CD4-positive, alpha-beta memory T cell (primary cell): Measurements from ENCODE around the gene TREH. TPM values are rescaled to one million over a fixed set of nuclear protein-coding genes. Genes with fewer than 3 reads are reported as not detected.

Experiments
- CTCF ChIA-PET: fragments of 350-600 bp; sonication (Branson Sonifier 250); formaldehyde crosslinking; loops from one replicate; lab custom pipeline; 2021; ENCODE audit warnings: inconsistent platforms; ENCODE audit not compliant: partially characterized antibody; lab: Charles Lee
- POLR2A ChIA-PET: fragments of 350-600 bp; sonication (Branson Sonifier 250); formaldehyde crosslinking; loops from one replicate; lab custom pipeline; 2021; ENCODE audit not compliant: partially characterized antibody; lab: Charles Lee
- DNase-seq, 5 donors: peaks; one replicate each; pipeline versions ENCODE4 v3.0.0 to v3.0.0-alpha.2; 2020 to 2022; ENCODE audit warnings: mixed read lengths in 1 of 5
- H3K27ac ChIP-seq: one replicate; pipeline ENCODE4 v1.7.0; 2013; ENCODE audit warnings: low read depth, low read length
- H3K27me3 ChIP-seq: 2 replicates; pipeline ENCODE4 v1.7.0; 2013; ENCODE audit warnings: mild to moderate bottlenecking, low read length, moderate library complexity; ENCODE audit not compliant: insufficient read depth
- H3K36me3 ChIP-seq: 2 replicates; pipeline ENCODE4 v1.7.0; 2013; ENCODE audit warnings: mild to moderate bottlenecking, low read length, moderate library complexity; ENCODE audit not compliant: insufficient read depth
- H3K4me1 ChIP-seq: 2 replicates; pipeline ENCODE4 v1.7.0; 2013; ENCODE audit warnings: mild to moderate bottlenecking, low read length, moderate library complexity; ENCODE audit not compliant: insufficient read depth
- H3K4me3 ChIP-seq, 2 donors: one replicate each; pipeline ENCODE4 v1.7.0; 2013; ENCODE audit warnings: low read length in 2 of 2, mild to moderate bottlenecking in 1 of 2
- H3K9me3 ChIP-seq, 2 donors: one replicate each; pipeline ENCODE4 v1.7.0; 2013; ENCODE audit warnings: low read length in 2 of 2, control low read depth in 1 of 2; ENCODE audit not compliant: control insufficient read depth in 1 of 2
- H3K27ac Mint-ChIP-seq, 7 donors: one replicate each; pipeline ENCODE4 v1.8.0; 2020 to 2021; ENCODE audit warnings: mixed read lengths in 7 of 7, mild to moderate bottlenecking in 6 of 7, inconsistent platforms in 3 of 7, moderate library complexity in 3 of 7
- H3K27me3 Mint-ChIP-seq, 2 donors: one replicate each; pipeline ENCODE4 v1.8.0; 2020 to 2021; ENCODE audit warnings: mixed read lengths in 2 of 2
- H3K36me3 Mint-ChIP-seq, 2 donors: one replicate each; pipeline ENCODE4 v1.8.0; 2020 to 2021; ENCODE audit warnings: mixed read lengths in 2 of 2, inconsistent platforms in 1 of 2, mild to moderate bottlenecking in 1 of 2
- H3K4me1 Mint-ChIP-seq, 4 donors: one replicate each; pipeline ENCODE4 v1.8.0; 2020 to 2021; ENCODE audit warnings: mixed read lengths in 4 of 4, mild to moderate bottlenecking in 1 of 4
- H3K4me3 Mint-ChIP-seq, 8 donors: one replicate each; pipeline ENCODE4 v1.8.0; 2020 to 2021; ENCODE audit warnings: mixed read lengths in 8 of 8, mild to moderate bottlenecking in 7 of 8, moderate library complexity in 6 of 8, inconsistent platforms in 3 of 8
- H3K9me3 Mint-ChIP-seq, 8 donors: one replicate each; pipeline ENCODE4 v1.8.0; 2020 to 2021; ENCODE audit warnings: mixed read lengths in 8 of 8, mild to moderate bottlenecking in 5 of 8, inconsistent platforms in 3 of 8, moderate library complexity in 1 of 8
- intact Hi-C: fragments of 100-400 bp; cut with micrococcal nuclease; formaldehyde crosslinking; loops from one replicate; pipeline ENCODE4 v1.15.1; 2023
- polyA plus RNA-seq, 2 donors: library from polyadenylated mRNA; unstranded; fragments of 300-500 nt; fragmentation: Illumina TruSeq; gene quantifications; one replicate each; pipeline ENCODE4 v1.2.3, GENCODE V29; 2021
- total RNA-seq, 2 experiments: library from RNA; stranded (reverse); gene quantifications; one replicate each; pipeline ENCODE4 v1.2.3, GENCODE V29; 2021

TREH gene
- total and polyA plus RNA-seq, 4 experiments from 2014 or later, result not detected

GRCh38 chr11:118697346-118697745 lies 17.9 kb upstream of the TREH start:
- intact Hi-C loops, result no loop called here
- H3K9me3 ChIP-seq, result no peaks in the 10 kb centered on the region
- peaks cover 0 to 9% (median 4%) of the 10 kb centered on the region in 8 donors for H3K9me3 Mint-ChIP-seq
- ChIA-PET CTCF (interaction anchor here (0.7 kb wide), 1 partner anchor 95 kb away, joined by 3 read pairs; no protein-coding TSS in a partner anchor), POLR2A (interaction anchor here (0.6 to 8.7 kb wide), 5 partner anchors 8 to 217 kb away, joined by 3 to 98 read pairs (median 3); partner anchors contain the start of gene DDX6)
- DNase-seq, result no peak
- H3K36me3 Mint-ChIP-seq, result peaks cover 0 to 3% of the 10 kb centered on the region in 2 donors
- no peaks in the 10 kb centered on the region for H3K36me3 ChIP-seq
- H3K27ac ChIP-seq, result no peak overlapping the region
- peaks cover 85% of the 10 kb centered on the region for H3K4me1 ChIP-seq
- peak overlapping the region in 1 of 8 donors; percentile 20 for H3K4me3 Mint-ChIP-seq
- H3K27ac Mint-ChIP-seq, result peak overlapping the region in 6 of 7 donors; percentile 29 to 91 (median 76)
- H3K27me3 ChIP-seq, result no peaks in the 10 kb centered on the region
- H3K27me3 Mint-ChIP-seq, result no peaks in the 10 kb centered on the region
- H3K4me1 Mint-ChIP-seq, result peaks cover 38 to 80% (median 54%) of the 10 kb centered on the region in 4 donors
- H3K4me3 ChIP-seq, result no peak overlapping the region

GRCh38 chr11:118696673-118697226 lies 17.3 kb upstream of the TREH start:
- peak overlapping the region in 6 of 7 donors; percentile 30 to 91 (median 76) for H3K27ac Mint-ChIP-seq
- POLR2A ChIA-PET, result interaction anchor here (0.6 to 8.7 kb wide), 8 partner anchors 9 to 226 kb away, joined by 3 to 98 read pairs (median 4); partner anchors contain the start of gene DDX6
- H3K4me1 ChIP-seq, result peaks cover 91% of the 10 kb centered on the region
- H3K9me3 Mint-ChIP-seq, result peaks cover 0 to 9% (median 4%) of the 10 kb centered on the region in 8 donors
- H3K4me3 Mint-ChIP-seq, result peak overlapping the region in 1 of 8 donors; percentile 20
- no peaks in the 10 kb centered on the region for H3K9me3 ChIP-seq
- H3K27ac ChIP-seq, result no peak overlapping the region
- intact Hi-C loops, result no loop called here
- H3K36me3 ChIP-seq, result no peaks in the 10 kb centered on the region
- peaks cover 44 to 86% (median 60%) of the 10 kb centered on the region in 4 donors for H3K4me1 Mint-ChIP-seq
- H3K4me3 ChIP-seq, result no peak overlapping the region
- H3K36me3 Mint-ChIP-seq, result peaks cover 0 to 3% of the 10 kb centered on the region in 2 donors
- CTCF ChIA-PET, result interaction anchor here (0.7 kb wide), 1 partner anchor 96 kb away, joined by 3 read pairs; no protein-coding TSS in a partner anchor
- H3K27me3 ChIP-seq, result no peaks in the 10 kb centered on the region
- no peaks in the 10 kb centered on the region for H3K27me3 Mint-ChIP-seq
- DNase-seq, result no peak

GRCh38 chr11:118694771-118695170 lies 15.3 kb upstream of the TREH start:
- ChIA-PET POLR2A (interaction anchor here (1.1 to 8.7 kb wide), 5 partner anchors 11 to 199 kb away, joined by 3 to 98 read pairs (median 7); partner anchors contain the start of gene DDX6), CTCF (interaction anchor here (0.8 to 12.6 kb wide), 3 partner anchors 11 to 236 kb away, joined by 3 to 149 read pairs (median 4); partner anchors contain the start of gene DDX6)
- H3K9me3 Mint-ChIP-seq, result peaks cover 0 to 4% (median 0%) of the 10 kb centered on the region in 8 donors

GRCh38 chr11:118694185-118694584 lies 14.7 kb upstream of the TREH start:
- H3K27ac ChIP-seq, result peak overlapping the region; percentile 4
- ChIA-PET CTCF (interaction anchor here (0.7 to 12.6 kb wide), 7 partner anchors 9 to 201 kb away, joined by 3 to 149 read pairs (median 3); partner anchors contain the start of gene DDX6), POLR2A (interaction anchor here (0.9 to 8.7 kb wide), 8 partner anchors 11 to 236 kb away, joined by 3 to 98 read pairs (median 8); partner anchors contain the start of gene DDX6)
- no peaks in the 10 kb centered on the region for H3K27me3 ChIP-seq
- Mint-ChIP-seq H3K27ac (peak overlapping the region in 5 of 7 donors; percentile 37 to 90 (median 72)), H3K4me3 (peak overlapping the region in 2 of 8 donors; percentile 22 to 59), H3K4me1 (peaks cover 40 to 89% (median 59%) of the 10 kb centered on the region in 4 donors), H3K27me3 (no peaks in the 10 kb centered on the region), H3K36me3 (no peaks in the 10 kb centered on the region), H3K9me3 (peaks cover 0 to 2% (median 0%) of the 10 kb centered on the region in 8 donors)
- H3K4me1 ChIP-seq, result peaks cover 90% of the 10 kb centered on the region
- H3K9me3 ChIP-seq, result no peaks in the 10 kb centered on the region
- no peak for DNase-seq
- no peaks in the 10 kb centered on the region for H3K36me3 ChIP-seq
- intact Hi-C loops, result loop anchor here (5.0 kb wide), 1 partner anchor 78 kb away; no protein-coding TSS in a partner anchor
- no peak overlapping the region for H3K4me3 ChIP-seq

More at GRCh38 chr11:118694771-118695170, 15.3 kb upstream of the TREH start:
- Histone ChIP-seq H3K27ac (no peak overlapping the region), H3K36me3 (no peaks in the 10 kb centered on the region), H3K9me3 (no peaks in the 10 kb centered on the region), H3K27me3 (no peaks in the 10 kb centered on the region), H3K4me3 (no peak overlapping the region), H3K4me1 (peaks cover 95% of the 10 kb centered on the region)
- H3K36me3 Mint-ChIP-seq, result no peaks in the 10 kb centered on the region
- peaks cover 45 to 95% (median 63%) of the 10 kb centered on the region in 4 donors for H3K4me1 Mint-ChIP-seq
- no peak for DNase-seq
- H3K27ac Mint-ChIP-seq, result peak overlapping the region in 6 of 7 donors; percentile 36 to 91 (median 71)
- no peak overlapping the region for H3K4me3 Mint-ChIP-seq
- no peaks in the 10 kb centered on the region for H3K27me3 Mint-ChIP-seq
- intact Hi-C loops, result loop anchor here (5.0 kb wide), 1 partner anchor 78 kb away; no protein-coding TSS in a partner anchor

- Histone ChIP-seq H3K4me3 (peak overlapping the region in 1 of 2 donors; percentile 5), H3K4me1 (peaks cover 72% of the 10 kb centered on the region), H3K27ac (peak overlapping the region; percentile 13), H3K27me3 (no peaks in the 10 kb centered on the region), H3K9me3 (no peaks in the 10 kb centered on the region), H3K36me3 (no peaks in the 10 kb centered on the region)
- Mint-ChIP-seq H3K4me1 (peaks cover 41 to 84% (median 63%) of the 10 kb centered on the region in 4 donors), H3K4me3 (peak overlapping the region; percentile 46 to 83 (median 71)), H3K27ac (peak overlapping the region; percentile 72 to 92 (median 89)), H3K36me3 (no peaks in the 10 kb centered on the region), H3K27me3 (no peaks in the 10 kb centered on the region), H3K9me3 (peaks cover 0 to 2% (median 0%) of the 10 kb centered on the region in 8 donors)
- ChIA-PET CTCF (interaction anchor here (0.9 to 12.6 kb wide), 11 partner anchors 8 to 265 kb away, joined by 3 to 149 read pairs (median 4); partner anchors contain the start of gene DDX6), POLR2A (interaction anchor here (0.7 to 8.7 kb wide), 17 partner anchors 8 to 238 kb away, joined by 3 to 99 read pairs (median 6); partner anchors contain the start of genes CXCR5 and DDX6)
- peak; percentile 63 to 85 (median 67) for DNase-seq
- intact Hi-C loops, result loop anchor here (2.0 to 5.0 kb wide), 2 partner anchors 55 to 80 kb away; no protein-coding TSS in a partner anchor
Measured at GRCh38 chr11:118691926-118692830, 12.7 kb upstream of the TREH start.

- Histone ChIP-seq H3K9me3 (no peaks in the 10 kb centered on the region), H3K36me3 (no peaks in the 10 kb centered on the region), H3K27me3 (no peaks in the 10 kb centered on the region), H3K4me1 (peaks cover 58% of the 10 kb centered on the region), H3K27ac (peak overlapping the region; percentile 59), H3K4me3 (peak overlapping the region in 1 of 2 donors; percentile 75)
- ChIA-PET CTCF (interaction anchor here (0.6 to 12.6 kb wide), 26 partner anchors 9 to 266 kb away, joined by 3 to 149 read pairs (median 9); partner anchors contain the start of genes CXCR5, DDX6 and UPK2), POLR2A (interaction anchor here (1.0 to 8.7 kb wide), 15 partner anchors 9 to 328 kb away, joined by 3 to 99 read pairs (median 5); partner anchors contain the start of genes DDX6, RPS25 and TRAPPC4)
- peak overlapping the region in 7 of 8 donors; percentile 40 to 83 (median 76) for H3K4me3 Mint-ChIP-seq
- H3K36me3 Mint-ChIP-seq, result no peaks in the 10 kb centered on the region
- peak overlapping the region; percentile 54 to 92 (median 82) for H3K27ac Mint-ChIP-seq
- H3K9me3 Mint-ChIP-seq, result peaks cover 0 to 2% (median 0%) of the 10 kb centered on the region in 8 donors
- no peaks in the 10 kb centered on the region for H3K27me3 Mint-ChIP-seq
- no peak for DNase-seq
- intact Hi-C loops, result loop anchor here (1.0 to 5.0 kb wide), 6 partner anchors 9 to 266 kb away; partner anchors contain the start of gene UPK2
- peaks cover 39 to 74% (median 55%) of the 10 kb centered on the region in 4 donors for H3K4me1 Mint-ChIP-seq
Measured at GRCh38 chr11:118690553-118691304, 11.3 kb upstream of the TREH start.
